T-helper 17 cell (primary cell): ENCODE results near the gene BSG. TPM values are rescaled to one million over a fixed set of nuclear protein-coding genes. Genes with fewer than 3 reads are reported as not detected.

ENCODE experiments used
- ATAC-seq: fragments of 150-1000 bp; cut with Tn5 transposase; 2 replicates; pipeline ENCODE4 v1.10.0; 2021; ENCODE audit warnings: mild to moderate bottlenecking, moderate library complexity
- DNase-seq, 3 donors: peaks; one replicate each; pipeline versions ENCODE4 v3.0.0 to v3.0.0-alpha.2; 2020 to 2021
- H3K9me3 ChIP-seq: one replicate; pipeline ENCODE4 v1.7.0; 2013; ENCODE audit warnings: low read length, mild to moderate bottlenecking; ENCODE audit not compliant: control insufficient read depth, poor library complexity, severe bottlenecking
- H3K27ac Mint-ChIP-seq: one replicate; pipeline ENCODE4 v1.8.0; 2022; ENCODE audit warnings: mild to moderate bottlenecking, moderate library complexity, mixed read lengths
- H3K27me3 Mint-ChIP-seq: one replicate; pipeline ENCODE4 v1.8.0; 2022; ENCODE audit warnings: mixed read lengths
- H3K36me3 Mint-ChIP-seq: one replicate; pipeline ENCODE4 v1.8.0; 2022; ENCODE audit warnings: low read depth, mixed read lengths
- H3K4me1 Mint-ChIP-seq: one replicate; pipeline ENCODE4 v1.8.0; 2022; ENCODE audit warnings: mild to moderate bottlenecking, mixed read lengths
- H3K4me3 Mint-ChIP-seq: one replicate; pipeline ENCODE4 v1.8.0; 2022; ENCODE audit warnings: mild to moderate bottlenecking, moderate library complexity, mixed read lengths
- total RNA-seq, 4 donors: library from RNA in 2 of 4; stranded (reverse) in 2 of 4; gene quantifications; one replicate each; pipeline ENCODE4 v1.2.3 and lab custom pipeline; 2022 to 2026

Gene BSG
- total RNA-seq, 2 donors from 2014 or later: 152 to 165 TPM

GRCh38 chr19:547836-548720 is 24.3 kb upstream of the BSG start:
- DNase-seq (no peak), ATAC-seq (no peak)
- H3K27ac Mint-ChIP-seq: no peak overlapping the region
- H3K36me3 Mint-ChIP-seq: no peaks in the 10 kb centered on the region
- H3K4me1 Mint-ChIP-seq: peaks cover 15% of the 10 kb centered on the region
- H3K9me3 ChIP-seq: no peaks in the 10 kb centered on the region
- H3K27me3 Mint-ChIP-seq: no peaks in the 10 kb centered on the region
- H3K4me3 Mint-ChIP-seq: no peak overlapping the region

- no peak for DNase-seq
- ATAC-seq: no peak
Measured at GRCh38 chr19:548886-549830, 23.2 kb upstream of the BSG start.

GRCh38 chr19:554817-555216 is 17.6 kb upstream of the BSG start:
- ATAC-seq: no peak
- Mint-ChIP-seq H3K36me3 (no peaks in the 10 kb centered on the region), H3K4me3 (no peak overlapping the region), H3K27ac (peak overlapping the region; percentile 9), H3K4me1 (peaks cover 4% of the 10 kb centered on the region), H3K27me3 (no peaks in the 10 kb centered on the region)
- no peak for DNase-seq
- no peaks in the 10 kb centered on the region for H3K9me3 ChIP-seq

More at GRCh38 chr19:548886-549830, 23.2 kb upstream of the BSG start:
- Mint-ChIP-seq H3K36me3 (no peaks in the 10 kb centered on the region), H3K4me3 (no peak overlapping the region), H3K27ac (no peak overlapping the region), H3K4me1 (peaks cover 10% of the 10 kb centered on the region), H3K27me3 (no peaks in the 10 kb centered on the region)
- no peaks in the 10 kb centered on the region for H3K9me3 ChIP-seq

GRCh38 chr19:555474-555808 is 17.0 kb upstream of the BSG start:
- Mint-ChIP-seq H3K4me3 (no peak overlapping the region), H3K27me3 (no peaks in the 10 kb centered on the region), H3K4me1 (peaks cover 4% of the 10 kb centered on the region), H3K27ac (no peak overlapping the region), H3K36me3 (no peaks in the 10 kb centered on the region)
- ATAC-seq (no peak), DNase-seq (no peak)
- no peaks in the 10 kb centered on the region for H3K9me3 ChIP-seq

- no peaks in the 10 kb centered on the region for H3K9me3 ChIP-seq
- H3K36me3 Mint-ChIP-seq: no peaks in the 10 kb centered on the region
- no peak overlapping the region for H3K4me3 Mint-ChIP-seq
- no peaks in the 10 kb centered on the region for H3K4me1 Mint-ChIP-seq
- H3K27ac Mint-ChIP-seq: no peak overlapping the region
- DNase-seq (no peak), ATAC-seq (no peak)
- no peaks in the 10 kb centered on the region for H3K27me3 Mint-ChIP-seq
Measured at GRCh38 chr19:556611-557382, 15.6 kb upstream of the BSG start.

GRCh38 chr19:558770-559439 is 13.5 kb upstream of the BSG start:
- DNase-seq (no peak), ATAC-seq (no peak)
- no peaks in the 10 kb centered on the region for H3K9me3 ChIP-seq
- Mint-ChIP-seq H3K27me3 (no peaks in the 10 kb centered on the region), H3K4me3 (no peak overlapping the region), H3K4me1 (no peaks in the 10 kb centered on the region), H3K27ac (no peak overlapping the region), H3K36me3 (no peaks in the 10 kb centered on the region)

GRCh38 chr19:560121-560520 is 12.3 kb upstream of the BSG start:
- H3K9me3 ChIP-seq: no peaks in the 10 kb centered on the region
- H3K27ac Mint-ChIP-seq: no peak overlapping the region
- H3K27me3 Mint-ChIP-seq: no peaks in the 10 kb centered on the region
- ATAC-seq (no peak), DNase-seq (no peak)
- H3K36me3 Mint-ChIP-seq: no peaks in the 10 kb centered on the region
- no peaks in the 10 kb centered on the region for H3K4me1 Mint-ChIP-seq
- no peak overlapping the region for H3K4me3 Mint-ChIP-seq

- H3K9me3 ChIP-seq: no peaks in the 10 kb centered on the region
- Mint-ChIP-seq H3K27ac (no peak overlapping the region), H3K4me3 (peak overlapping the region; percentile 43), H3K27me3 (no peaks in the 10 kb centered on the region), H3K36me3 (no peaks in the 10 kb centered on the region), H3K4me1 (peaks cover 7% of the 10 kb centered on the region)
- no peak for ATAC-seq
- no peak for DNase-seq
Measured at GRCh38 chr19:566403-566802, 6.0 kb upstream of the BSG start.

- H3K4me1 Mint-ChIP-seq: peaks cover 8% of the 10 kb centered on the region
Measured at GRCh38 chr19:566844-567243, 5.6 kb upstream of the BSG start.

GRCh38 chr19:567296-567900 is 5.0 kb upstream of the BSG start:
- Mint-ChIP-seq H3K36me3 (no peaks in the 10 kb centered on the region), H3K4me1 (peaks cover 11% of the 10 kb centered on the region), H3K27me3 (no peaks in the 10 kb centered on the region), H3K4me3 (no peak overlapping the region), H3K27ac (no peak overlapping the region)
- no peak for ATAC-seq
- H3K9me3 ChIP-seq: no peaks in the 10 kb centered on the region
- no peak for DNase-seq

More at GRCh38 chr19:566844-567243, 5.6 kb upstream of the BSG start:
- no peaks in the 10 kb centered on the region for H3K36me3 Mint-ChIP-seq
- H3K4me3 Mint-ChIP-seq: no peak overlapping the region
- no peak overlapping the region for H3K27ac Mint-ChIP-seq
- no peaks in the 10 kb centered on the region for H3K27me3 Mint-ChIP-seq
- no peaks in the 10 kb centered on the region for H3K9me3 ChIP-seq
- ATAC-seq: no peak
- DNase-seq: no peak

- no peaks in the 10 kb centered on the region for H3K27me3 Mint-ChIP-seq
- no peaks in the 10 kb centered on the region for H3K9me3 ChIP-seq
- H3K4me1 Mint-ChIP-seq: peaks cover 27% of the 10 kb centered on the region
- peak overlapping the region; percentile 33 for H3K4me3 Mint-ChIP-seq
- no peaks in the 10 kb centered on the region for H3K36me3 Mint-ChIP-seq
- DNase-seq (no peak), ATAC-seq (no peak)
- peak overlapping the region; percentile 21 for H3K27ac Mint-ChIP-seq
Measured at GRCh38 chr19:570251-570686, 2.1 kb upstream of the BSG start.

GRCh38 chr19:570937-571565 is 1.3 kb upstream of the BSG start:
- no peaks in the 10 kb centered on the region for H3K9me3 ChIP-seq
- Mint-ChIP-seq H3K27ac (peak overlapping the region; percentile 99), H3K36me3 (no peaks in the 10 kb centered on the region), H3K4me1 (peaks cover 27% of the 10 kb centered on the region), H3K4me3 (peak overlapping the region; percentile 94), H3K27me3 (no peaks in the 10 kb centered on the region)
- ATAC-seq (peak; percentile 28), DNase-seq (peak; percentile 30 to 55 (median 39))
